ENCODE results near the gene PLCZ1. TPM values are rescaled to one million over a fixed set of nuclear protein-coding genes. Genes with fewer than 3 reads are reported as not detected.

The PLCZ1 gene
- total RNA-seq, 2 experiments from 2014 or later, result not detected

DNA sequence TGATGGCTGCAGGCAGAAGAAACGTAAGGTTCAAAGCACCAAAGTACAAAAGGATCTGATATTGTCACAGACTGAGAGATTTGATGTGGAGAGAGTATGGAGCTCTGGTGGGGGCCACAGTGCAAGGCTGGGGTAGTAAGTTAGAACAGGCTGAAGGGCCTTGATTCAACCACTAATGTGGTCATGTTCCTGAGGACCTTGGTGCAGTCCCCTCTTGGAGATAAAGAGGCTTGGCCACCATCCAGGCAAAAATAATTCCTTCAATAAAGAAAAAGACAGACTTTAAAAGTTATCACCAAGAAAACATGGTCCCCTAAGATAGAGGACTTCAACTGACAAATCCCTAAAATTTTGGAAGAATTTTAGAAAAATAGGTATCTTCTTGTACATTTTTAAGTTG lies 17.5 kb upstream of the PLCZ1 start:
- DNase-seq (no peak), ATAC-seq (ENCODE audit: poor library complexity) (no peak)
- Histone ChIP-seq H3K9me3 (ENCODE audit: control insufficient read depth in 1 of 2, insufficient read depth in 1 of 2, low read length in 2 of 2) (no peaks in the 10 kb centered on the region), H3K27ac (ENCODE audit: low read depth in 1 of 2, low read length in 2 of 2) (no peak overlapping the region), H3K27me3 (ENCODE audit: control insufficient read depth in 1 of 2, insufficient read depth in 2 of 2, low read length in 2 of 2) (no peaks in the 10 kb centered on the region), H3K4me1 (ENCODE audit: insufficient read depth, low read length) (no peaks in the 10 kb centered on the region), H3K36me3 (ENCODE audit: insufficient read depth, low read length) (no peaks in the 10 kb centered on the region), H3K4me3 (ENCODE audit: low read length) (no peak overlapping the region)
- ChIA-PET CTCF (no interaction called here), POLR2A (no interaction called here)
- Mint-ChIP-seq H3K4me3 (no peak overlapping the region), H3K9me3 (no peaks in the 10 kb centered on the region), H3K27ac (no peak overlapping the region), H3K4me1 (ENCODE audit: low read depth) (no peaks in the 10 kb centered on the region), H3K36me3 (ENCODE audit: low read depth) (no peaks in the 10 kb centered on the region), H3K27me3 (no peaks in the 10 kb centered on the region)
- intact Hi-C loops (cut with DNase I, micrococcal nuclease), result no loop called here
- no peak for TF ChIP-seq CTCF (IDR thresholded peaks at IDR 0.05)

DNA sequence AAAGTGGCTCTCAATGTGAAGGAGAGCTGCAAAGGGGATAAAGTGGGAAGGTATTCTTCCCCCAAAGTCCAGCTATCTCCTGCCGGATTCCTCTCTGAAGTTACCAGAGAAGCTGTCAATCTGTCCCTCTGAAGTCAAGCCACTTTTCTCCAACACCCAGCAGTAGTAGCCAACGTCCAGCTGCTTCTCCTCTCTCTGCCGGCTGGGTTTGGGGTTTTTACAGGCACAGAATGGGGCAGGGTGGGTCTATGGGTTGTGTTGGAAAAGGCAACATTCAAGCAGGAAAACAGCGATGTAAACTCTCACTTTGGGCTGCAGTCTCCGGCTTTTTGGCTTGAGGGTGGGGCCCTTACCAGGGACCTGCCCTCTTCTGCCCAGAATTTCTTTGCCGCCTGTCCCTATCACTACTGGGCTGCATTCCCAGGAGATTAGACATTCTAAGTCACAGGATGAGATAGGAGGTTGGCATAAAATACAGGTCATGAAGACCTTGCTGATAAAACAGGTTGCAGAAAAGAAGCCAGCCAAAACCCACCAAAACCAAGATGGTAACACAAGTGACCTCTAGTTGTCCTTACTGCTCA lies 16.4 kb upstream of the PLCZ1 start:
- H3K4me1 Mint-ChIP-seq (ENCODE audit: low read depth), result no peaks in the 10 kb centered on the region
- CTCF ChIA-PET, result no interaction called here
- H3K9me3 Mint-ChIP-seq, result no peaks in the 10 kb centered on the region
- H3K4me1 ChIP-seq (ENCODE audit: insufficient read depth, low read length), result no peaks in the 10 kb centered on the region
- POLR2A ChIA-PET, result no interaction called here
- H3K9me3 ChIP-seq (ENCODE audit: control insufficient read depth in 1 of 2, insufficient read depth in 1 of 2, low read length in 2 of 2), result no peaks in the 10 kb centered on the region
- TF ChIP-seq CTCF (IDR thresholded peaks at IDR 0.05), result no peak
- DNase-seq (no peak), ATAC-seq (ENCODE audit: poor library complexity) (no peak)
- H3K36me3 Mint-ChIP-seq (ENCODE audit: low read depth), result no peaks in the 10 kb centered on the region
- H3K4me3 ChIP-seq (ENCODE audit: low read length), result no peak overlapping the region
- no peaks in the 10 kb centered on the region for H3K36me3 ChIP-seq (ENCODE audit: insufficient read depth, low read length)
- H3K27ac Mint-ChIP-seq, result no peak overlapping the region
- H3K27me3 Mint-ChIP-seq, result no peaks in the 10 kb centered on the region
- intact Hi-C loops (cut with DNase I, micrococcal nuclease), result no loop called here
- no peaks in the 10 kb centered on the region for H3K27me3 ChIP-seq (ENCODE audit: control insufficient read depth in 1 of 2, insufficient read depth in 2 of 2, low read length in 2 of 2)
- no peak overlapping the region for H3K4me3 Mint-ChIP-seq
- H3K27ac ChIP-seq (ENCODE audit: low read depth in 1 of 2, low read length in 2 of 2), result no peak overlapping the region

GRCh38 chr12:18753481-18754123 lies 15.8 kb upstream of the PLCZ1 start:
- DNase-seq, result no peak

More at GRCh38 chr12:18753481-18754123, 15.8 kb upstream of the PLCZ1 start:
- CTCF ChIA-PET, result no interaction called here
- Histone ChIP-seq H3K4me1 (ENCODE audit: insufficient read depth, low read length) (no peaks in the 10 kb centered on the region), H3K27me3 (ENCODE audit: control insufficient read depth in 1 of 2, insufficient read depth in 2 of 2, low read length in 2 of 2) (no peaks in the 10 kb centered on the region), H3K4me3 (ENCODE audit: low read length) (no peak overlapping the region), H3K27ac (ENCODE audit: low read depth in 1 of 2, low read length in 2 of 2) (no peak overlapping the region), H3K36me3 (ENCODE audit: insufficient read depth, low read length) (no peaks in the 10 kb centered on the region), H3K9me3 (ENCODE audit: control insufficient read depth in 1 of 2, insufficient read depth in 1 of 2, low read length in 2 of 2) (no peaks in the 10 kb centered on the region)
- ATAC-seq (ENCODE audit: poor library complexity), result no peak
- H3K4me1 Mint-ChIP-seq (ENCODE audit: low read depth), result no peaks in the 10 kb centered on the region
- intact Hi-C loops (cut with DNase I, micrococcal nuclease), result no loop called here
- no peak for TF ChIP-seq CTCF (IDR thresholded peaks at IDR 0.05)
- H3K4me3 Mint-ChIP-seq, result no peak overlapping the region
- no peaks in the 10 kb centered on the region for H3K9me3 Mint-ChIP-seq
- no peak overlapping the region for H3K27ac Mint-ChIP-seq
- POLR2A ChIA-PET, result no interaction called here
- H3K27me3 Mint-ChIP-seq, result no peaks in the 10 kb centered on the region
- H3K36me3 Mint-ChIP-seq (ENCODE audit: low read depth), result no peaks in the 10 kb centered on the region

Measured in CD4-positive, alpha-beta T cell (primary cell).